Stimulated activated CD8-positive, alpha-beta memory T cell treated with anti-CD3 and anti-CD28 coated beads, Interleukin-7, amount 100 ng/mL, for 48 hours (primary cell): Measurements from ENCODE around the gene RSPH1.

Experiments
- DNase-seq, 2 donors: peaks; one replicate each; pipeline ENCODE4 v3.0.0-alpha.2; 2020; ENCODE audit warnings: low read depth in 1 of 2; ENCODE audit errors: extremely low read depth in 1 of 2

RSPH1 gene

DNA sequence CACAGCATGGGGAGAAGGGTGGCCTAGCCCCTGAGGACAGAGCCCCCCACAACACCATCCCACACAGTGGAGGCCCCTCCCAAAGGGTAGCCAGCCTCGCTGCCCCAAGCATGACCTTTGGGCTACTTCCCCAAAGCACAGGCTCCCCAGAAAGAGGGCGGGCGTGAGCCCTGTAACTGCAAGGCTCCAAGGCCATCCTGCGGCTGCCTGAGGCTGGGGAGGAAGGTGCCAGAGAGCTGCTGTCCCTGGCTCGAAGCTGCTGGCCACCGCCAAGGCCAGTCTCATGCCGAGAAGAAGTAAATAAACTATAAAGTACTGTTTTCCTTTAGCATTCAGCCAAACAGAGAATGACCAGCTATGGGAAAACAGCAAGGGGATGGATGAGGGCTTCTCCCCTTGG, 64.8 kb downstream of the RSPH1 start:
- no peak for DNase-seq

DNA sequence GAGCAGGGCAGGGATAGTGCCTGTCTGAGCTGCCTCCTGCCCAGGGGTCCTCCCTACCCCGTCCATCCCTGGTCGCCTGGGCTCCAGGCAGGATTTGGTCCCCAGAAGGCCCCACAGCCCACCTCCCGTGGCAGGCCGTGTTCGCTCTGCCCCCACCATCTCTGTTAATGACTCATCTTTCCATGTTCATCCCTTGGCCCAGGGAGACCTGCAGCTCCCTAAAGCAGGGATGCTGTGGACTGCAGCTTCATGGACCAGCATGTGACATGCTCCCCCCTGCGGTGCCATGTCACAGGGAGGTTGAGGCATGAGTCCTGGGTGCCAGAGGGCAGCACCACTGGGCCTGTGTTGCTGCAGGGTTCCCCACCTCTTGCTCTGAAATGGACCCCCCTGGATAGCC, 65.5 kb downstream of the RSPH1 start:
- no peak for DNase-seq

DNA sequence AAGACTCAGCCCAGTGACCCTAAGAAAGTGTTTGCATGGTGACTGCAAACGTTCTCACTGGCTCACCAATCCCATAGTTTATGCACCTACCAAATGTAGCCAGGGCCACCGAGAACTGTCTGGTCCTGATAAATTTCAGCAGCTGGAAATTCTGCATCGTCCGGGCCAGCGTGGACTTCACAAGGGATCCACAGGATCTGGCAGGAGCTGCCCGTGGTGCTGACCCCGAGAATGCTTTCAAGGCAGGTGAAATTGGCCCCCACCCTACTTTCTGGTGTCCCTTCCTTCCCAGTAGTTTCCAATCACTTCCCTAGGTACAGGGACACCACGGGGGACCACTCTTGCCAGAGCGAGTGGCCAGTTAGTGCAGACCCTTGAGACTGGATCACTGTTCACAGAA, 66.2 kb downstream of the RSPH1 start:
- DNase-seq, result no peak

DNA sequence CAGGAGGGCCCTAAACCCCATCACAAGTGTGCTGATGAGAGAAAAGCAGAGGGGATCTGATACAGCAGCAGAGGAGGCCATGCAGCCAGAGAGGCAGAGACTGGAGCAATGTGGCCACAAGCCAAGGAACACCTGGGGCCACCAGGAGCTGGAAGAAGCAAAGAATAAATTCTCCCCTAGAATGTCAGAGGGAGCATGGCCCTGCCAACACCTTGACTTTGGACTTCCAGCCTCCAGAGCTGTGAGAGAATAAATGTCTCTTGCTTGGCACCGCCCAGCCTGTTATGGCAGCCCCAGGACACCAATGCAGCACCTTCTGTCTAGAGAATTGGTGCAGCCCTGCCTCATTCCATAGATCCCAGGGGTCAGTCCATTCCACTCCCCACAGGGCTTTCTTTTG, 67.0 kb downstream of the RSPH1 start:
- DNase-seq, result no peak

DNA sequence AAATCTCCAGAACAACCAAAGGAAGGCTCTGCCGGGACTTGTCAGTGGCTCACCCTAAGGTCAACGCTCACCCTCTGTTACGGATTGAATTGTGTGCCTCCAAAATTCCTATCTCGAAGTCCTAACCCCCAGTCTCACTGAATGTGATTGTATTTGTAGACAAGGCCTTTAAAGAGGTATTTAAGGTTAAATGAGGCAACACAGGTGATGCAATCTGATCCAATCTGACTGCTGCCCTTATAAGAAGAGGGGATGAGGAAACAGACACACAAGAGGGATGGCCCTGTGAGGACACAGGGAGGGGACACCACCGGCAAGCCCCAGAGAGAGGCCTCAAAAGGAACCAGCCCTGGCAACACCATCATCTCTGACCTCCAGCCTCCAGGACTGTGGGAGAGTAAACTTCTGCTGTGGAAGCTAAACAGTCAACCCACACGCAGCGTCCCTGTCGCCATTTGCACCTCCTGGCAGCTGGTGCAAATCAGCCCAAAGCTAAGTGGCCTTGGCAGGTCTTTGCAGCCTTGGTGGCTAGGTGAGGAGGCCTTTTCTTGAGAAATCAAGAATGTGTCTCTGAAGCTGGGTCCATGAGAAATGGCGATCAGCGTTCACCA, 68.1 kb downstream of the RSPH1 start:
- DNase-seq, result no peak

DNA sequence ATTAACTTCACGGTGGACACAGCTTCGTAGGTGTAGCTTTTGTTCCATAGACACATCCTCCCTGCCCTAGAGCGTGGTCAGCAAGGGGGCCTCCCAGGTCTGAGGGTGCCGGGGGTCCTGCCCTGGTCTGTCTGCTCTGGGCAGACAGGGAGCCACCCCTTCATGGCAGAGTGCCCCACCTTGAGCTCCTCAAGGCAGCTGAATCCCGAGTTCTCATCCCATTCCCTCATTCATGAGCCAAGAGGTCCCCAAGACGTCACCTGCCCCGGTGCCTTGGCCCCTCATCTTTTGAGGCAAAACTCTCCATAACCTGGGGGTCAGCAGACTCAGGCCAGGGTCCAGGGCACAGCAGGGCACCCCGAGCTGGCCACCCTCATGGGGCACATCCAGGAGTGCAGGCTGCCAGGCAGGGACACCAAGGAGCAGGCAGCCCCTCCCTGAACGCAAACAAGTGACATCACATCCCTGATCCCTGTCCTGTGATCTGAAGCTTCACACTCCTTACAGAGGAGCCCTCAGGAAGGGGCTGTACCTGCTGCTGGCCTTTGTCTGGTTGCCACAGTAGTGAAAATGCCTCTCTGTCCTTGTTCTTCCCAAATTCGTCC, 69.0 kb downstream of the RSPH1 start:
- no peak for DNase-seq

DNA sequence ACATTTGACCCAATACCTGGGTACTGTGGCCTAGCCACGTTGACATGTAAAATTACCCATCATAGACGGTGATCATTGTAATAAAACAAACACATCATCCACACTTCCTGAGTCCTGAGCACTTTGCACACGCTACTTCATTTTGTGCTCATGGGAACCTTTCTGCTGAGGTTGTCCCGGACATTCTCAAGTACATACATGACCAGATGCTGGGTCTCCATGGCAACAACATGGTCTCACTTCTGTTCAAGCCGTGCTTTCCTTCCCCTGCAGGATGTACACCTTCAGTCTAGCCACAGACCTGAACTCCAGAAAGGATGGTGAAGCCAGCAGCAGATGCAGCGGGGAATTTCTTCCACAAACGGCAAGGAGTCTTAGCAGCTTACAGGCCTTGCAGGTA, 69.6 kb downstream of the RSPH1 start:
- DNase-seq, result no peak

DNA sequence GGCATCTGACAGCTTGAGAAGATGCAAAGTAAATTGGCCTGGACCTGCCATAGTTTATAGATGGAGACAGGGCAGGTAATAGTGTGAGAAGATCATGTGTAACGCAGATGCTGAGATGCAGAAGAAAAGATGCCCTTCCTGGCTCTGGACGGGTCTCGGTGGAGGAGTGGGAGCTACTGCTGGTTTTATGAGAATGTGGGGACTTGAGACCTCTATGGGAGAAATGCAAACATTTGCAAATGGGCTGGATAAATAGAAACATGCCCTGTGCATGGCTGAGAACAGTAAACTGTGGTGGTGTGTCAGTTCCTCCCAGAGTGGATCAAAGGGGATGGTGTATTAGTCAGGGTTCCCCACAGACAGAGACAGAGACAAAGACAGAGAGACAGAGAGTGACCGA, 70.4 kb downstream of the RSPH1 start:
- DNase-seq, result no peak

DNA sequence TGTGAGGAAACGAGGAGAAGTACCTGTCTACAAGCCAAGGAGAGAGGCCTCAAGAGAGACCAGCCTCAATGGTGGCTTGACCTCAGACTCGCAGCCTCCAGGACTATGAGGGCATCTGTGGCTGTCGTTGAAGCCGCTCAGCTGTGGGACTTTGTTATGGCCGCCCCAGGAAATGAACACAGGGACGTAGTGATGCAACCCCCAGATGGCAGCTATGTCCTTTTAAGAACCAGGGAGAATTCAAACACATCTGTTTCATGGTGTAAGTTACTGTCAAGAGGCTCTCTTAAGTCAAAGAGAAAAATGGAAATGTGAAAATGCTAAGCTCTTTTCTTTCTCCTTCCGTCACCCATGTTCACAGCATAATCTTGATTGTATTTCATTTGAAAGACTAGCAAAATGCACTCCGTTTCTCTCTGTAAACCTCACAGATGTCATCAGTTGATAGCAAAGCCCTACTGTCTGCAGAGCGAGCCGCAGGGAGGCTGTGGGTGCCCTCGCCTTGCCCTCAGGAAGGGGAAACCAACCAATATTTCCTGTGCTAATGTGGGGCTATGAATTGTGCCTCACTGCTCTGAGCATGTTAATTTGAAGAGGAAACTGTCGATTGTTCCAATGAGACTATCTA, 71.0 kb downstream of the RSPH1 start:
- peak in 1 of 2 donors; percentile 63 for DNase-seq

DNA sequence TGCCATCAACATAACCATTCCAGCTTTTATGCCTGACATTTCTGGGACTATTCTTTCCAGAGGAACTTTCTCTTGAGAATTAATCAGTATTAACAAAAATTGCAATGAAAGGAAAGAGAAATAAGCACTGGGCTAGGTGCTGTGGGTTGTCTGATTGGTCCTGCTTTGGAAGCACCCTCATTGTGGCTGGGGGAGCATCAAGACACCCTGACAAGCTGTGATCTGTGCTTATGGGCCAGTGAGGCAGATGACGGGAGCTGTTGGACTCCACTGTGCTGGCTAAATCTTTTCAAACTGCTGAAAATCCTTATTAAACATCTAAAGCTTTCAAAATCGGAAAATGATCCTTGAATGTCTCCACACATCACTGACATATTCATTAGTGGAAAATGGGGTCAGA, 72.3 kb downstream of the RSPH1 start:
- DNase-seq, result no peak

DNA sequence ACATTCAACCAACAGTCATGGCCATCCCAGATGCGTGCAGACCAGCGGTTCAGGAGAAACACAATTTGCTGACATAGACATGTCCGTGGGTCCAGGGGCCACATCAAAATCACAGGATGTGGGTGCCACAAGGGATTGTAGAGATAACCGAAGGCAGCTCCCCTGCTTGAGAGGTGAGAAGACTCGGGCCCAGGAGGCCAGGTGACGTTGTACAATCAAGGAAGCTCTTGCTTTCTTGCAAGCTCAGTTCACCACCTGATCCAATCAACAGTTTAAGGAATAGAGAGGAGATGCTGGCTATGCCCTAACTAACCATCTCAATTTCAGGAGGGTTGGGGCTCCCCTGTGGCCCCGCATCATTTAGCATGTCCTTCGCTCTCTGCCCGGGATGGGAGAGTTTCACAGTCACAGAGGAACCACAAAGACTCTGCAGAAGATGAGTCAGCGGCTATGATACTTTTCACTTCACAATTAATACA, 72.8 kb downstream of the RSPH1 start:
- peak in 1 of 2 donors; percentile 54 for DNase-seq
